ENCODE results near the gene SPRED3.
"Not testable (repeated sequence)": the region's sequence is repeated elsewhere in the genome, so short reads cannot be mapped to it uniquely, and the experiment has no call there.

The SPRED3 gene

GRCh38 chr19:38422438-38422837, 33.9 kb downstream of the SPRED3 start:
- DNase-seq, result no peak

GRCh38 chr19:38424272-38424671, 35.8 kb downstream of the SPRED3 start:
- no peak for DNase-seq

DNA sequence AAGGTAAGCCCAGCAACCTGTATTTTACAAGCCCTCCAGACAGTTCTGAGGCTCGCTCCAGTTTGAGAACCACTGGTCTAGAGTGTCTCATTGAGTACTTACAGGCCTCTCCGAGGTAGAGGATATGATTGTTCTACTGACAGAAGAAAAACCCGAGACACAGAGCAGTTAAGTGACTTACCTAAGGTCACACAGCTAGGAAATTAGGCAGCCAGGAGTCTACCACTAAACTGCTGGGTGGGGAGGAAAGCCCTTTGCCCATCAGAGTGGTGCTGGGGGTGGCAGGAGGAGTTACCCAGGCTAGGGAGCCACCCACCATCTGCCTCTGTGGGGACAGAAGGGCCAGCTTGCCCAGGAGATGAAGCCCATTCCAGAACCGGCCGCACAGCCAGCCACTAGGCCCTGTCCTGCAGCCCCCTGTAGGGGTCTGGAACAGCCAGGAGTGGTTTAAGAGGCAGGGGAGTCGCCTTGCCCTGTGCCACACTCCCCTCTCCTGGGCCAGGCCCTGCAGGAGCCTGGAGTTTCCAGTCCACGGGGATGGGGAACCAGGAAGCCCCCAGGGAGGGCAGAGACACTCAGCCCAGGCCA, 36.8 kb downstream of the SPRED3 start:
- no peak for DNase-seq

DNA sequence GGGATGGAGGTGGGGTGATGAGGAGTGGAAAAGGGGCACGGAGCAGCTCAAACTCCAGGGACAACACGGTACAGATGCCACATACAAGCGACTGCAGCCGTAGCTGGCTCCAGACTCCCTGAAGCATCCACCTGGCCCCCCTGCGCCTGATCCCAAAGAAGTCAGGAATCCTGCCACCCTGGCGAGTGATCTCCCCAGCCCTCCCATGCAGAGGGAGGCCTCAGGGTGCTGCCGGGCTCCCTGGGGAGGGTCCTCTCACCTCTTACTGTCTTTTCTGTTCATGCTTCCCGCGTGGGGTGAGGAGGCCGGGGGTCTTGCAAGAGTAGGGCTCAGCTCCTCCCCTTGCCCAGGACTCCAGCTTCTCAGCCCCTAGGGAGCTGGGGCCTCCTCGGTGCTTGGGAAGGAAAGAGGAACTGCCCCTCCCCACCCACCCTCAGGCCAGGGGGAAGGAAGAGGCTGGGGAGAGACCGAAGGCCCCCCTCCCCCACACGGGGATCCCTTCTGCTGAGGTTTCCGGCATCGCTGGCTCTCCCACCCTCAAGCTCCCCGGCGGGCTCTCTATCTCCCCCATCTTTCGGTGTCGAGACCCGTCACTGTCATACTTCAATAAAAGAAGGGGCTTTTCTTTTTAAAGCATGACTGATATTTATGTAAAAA, 37.4 kb downstream of the SPRED3 start, which contains the start of gene RASGRP4:
Gene RASGRP4 (minus strand): TSS at position 410 of the 657 bp plus-strand sequence. CDS start 128 bp downstream, at position 282.
- no peak for DNase-seq

DNA sequence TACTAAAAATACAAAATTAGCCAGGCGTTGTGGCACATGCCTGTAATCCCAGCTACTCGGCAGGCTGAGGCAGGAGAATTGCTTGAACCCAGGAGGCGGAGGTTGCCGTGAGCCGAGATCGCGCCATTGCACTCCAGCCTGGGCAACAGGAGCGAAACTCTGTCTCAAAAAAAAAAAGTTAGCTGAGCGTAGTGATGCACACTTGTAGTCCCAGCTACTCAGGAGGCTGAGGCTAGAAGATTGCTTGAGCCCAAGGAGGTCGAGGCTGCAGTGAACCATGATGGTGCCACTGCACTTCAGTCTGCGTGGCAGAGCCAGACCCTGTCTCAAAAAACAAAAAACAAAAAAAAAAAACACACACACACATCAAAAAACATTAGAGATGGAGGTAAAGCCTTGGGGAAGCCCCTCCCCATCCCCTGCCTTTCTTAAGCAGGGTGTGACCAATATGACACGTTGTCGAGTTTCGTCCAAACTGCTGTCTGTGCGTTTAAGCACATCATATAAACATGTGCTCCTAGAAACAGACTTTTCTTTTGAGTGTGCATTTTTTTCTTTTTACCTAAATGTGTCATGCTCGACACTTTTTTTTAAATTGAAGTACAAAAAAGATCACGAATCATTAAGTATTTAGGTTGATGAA, 38.7 kb downstream of the SPRED3 start:
- not testable (repeated sequence) for DNase-seq

GRCh38 chr19:38429055-38429810, 40.7 kb downstream of the SPRED3 start:
- no peak for DNase-seq

GRCh38 chr19:38429811-38430156, 41.3 kb downstream of the SPRED3 start:
- no peak for DNase-seq

DNA sequence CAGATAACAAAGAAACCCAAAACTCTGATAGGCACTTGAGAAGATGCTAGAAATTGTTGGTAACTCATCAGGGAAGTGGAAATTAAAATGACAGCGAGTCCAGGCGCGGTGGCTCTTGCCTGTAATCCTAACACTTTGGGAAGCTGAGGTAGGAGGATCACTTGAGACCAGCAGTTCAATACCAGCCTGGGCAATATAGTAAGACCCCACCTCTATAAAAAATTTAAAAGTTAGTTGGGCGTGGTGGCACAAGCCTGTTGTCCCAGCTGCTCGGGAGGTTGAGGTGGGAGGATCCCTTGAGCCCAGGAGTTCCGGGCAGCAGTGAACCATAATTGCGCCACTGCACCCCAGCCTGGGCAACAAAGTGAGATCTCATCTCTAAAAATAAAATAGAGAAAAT, 42.4 kb downstream of the SPRED3 start:
- no peak for DNase-seq

GRCh38 chr19:38433268-38433733, 44.8 kb downstream of the SPRED3 start, which contains the start of gene RYR1:
RYR1 (plus strand) TSS chr19:38433691; CDS start chr19:38433830, 139 bp downstream.
- peak; percentile 56 for DNase-seq

DNA sequence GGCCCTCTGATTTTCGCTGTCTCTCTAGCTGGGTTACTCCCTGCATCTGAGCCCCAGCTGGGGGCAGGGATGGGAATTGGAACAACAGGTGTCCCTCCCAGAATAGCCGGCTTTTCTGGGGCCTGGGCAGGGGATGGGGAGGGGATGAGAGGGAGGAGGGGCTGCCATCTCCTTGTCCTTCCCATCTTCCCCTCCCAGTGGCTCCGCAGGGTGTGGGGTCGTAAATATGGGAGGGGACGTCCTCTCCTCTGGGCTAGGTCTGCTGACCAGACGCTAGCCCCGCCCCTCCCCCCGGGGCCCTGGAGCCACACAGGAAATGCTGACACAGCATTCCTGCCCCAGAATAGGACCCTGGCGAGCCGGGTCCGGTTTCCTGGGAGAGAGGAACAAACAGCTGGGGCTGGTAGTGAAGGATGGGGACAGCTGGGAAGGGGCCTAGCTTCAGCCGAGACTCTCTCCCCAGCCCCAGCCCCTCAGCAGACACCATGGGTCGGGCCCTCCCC, 46.1 kb downstream of the SPRED3 start:
- no peak for DNase-seq

- no peak for DNase-seq
Observed at GRCh38 chr19:38437295-38437694, 48.8 kb downstream of the SPRED3 start.

DNA sequence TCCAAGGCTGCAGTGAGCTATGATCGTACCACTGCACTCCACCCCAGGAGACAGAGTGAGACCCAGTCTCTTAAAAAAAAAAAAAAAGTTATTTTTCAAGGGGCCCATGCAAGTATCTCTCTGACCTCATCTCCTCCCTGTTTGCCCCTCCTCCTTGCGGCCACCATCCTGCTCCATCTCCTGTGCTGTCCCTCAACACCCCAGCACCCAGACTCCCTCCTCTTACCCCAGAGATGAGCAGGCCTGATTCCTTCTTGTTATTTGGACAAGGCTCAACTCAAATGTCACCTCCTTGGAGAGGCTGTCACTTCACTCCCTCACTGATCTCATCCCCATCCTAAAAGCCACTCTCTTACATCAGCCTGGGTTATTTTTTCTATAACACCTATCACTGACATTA, 49.4 kb downstream of the SPRED3 start:
- no peak for DNase-seq

DNA sequence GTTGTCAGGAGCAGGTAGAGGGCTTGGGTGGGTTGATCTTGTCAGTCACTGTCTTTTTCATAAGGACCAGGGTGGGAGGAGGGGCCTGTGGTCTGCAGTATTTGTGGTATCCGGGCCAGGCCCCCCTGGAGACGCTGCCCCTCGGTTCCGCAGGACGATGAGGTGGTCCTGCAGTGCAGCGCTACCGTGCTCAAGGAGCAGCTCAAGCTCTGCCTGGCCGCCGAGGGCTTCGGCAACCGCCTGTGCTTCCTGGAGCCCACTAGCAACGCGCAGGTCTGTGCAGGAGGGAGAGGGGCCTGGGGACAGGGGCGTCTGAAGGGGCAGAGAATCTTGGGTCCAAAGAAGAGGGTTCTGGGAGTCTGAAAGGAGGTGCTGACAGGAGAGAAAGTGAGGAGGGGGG, 52.1 kb downstream of the SPRED3 start:
- DNase-seq, result no peak

DNA sequence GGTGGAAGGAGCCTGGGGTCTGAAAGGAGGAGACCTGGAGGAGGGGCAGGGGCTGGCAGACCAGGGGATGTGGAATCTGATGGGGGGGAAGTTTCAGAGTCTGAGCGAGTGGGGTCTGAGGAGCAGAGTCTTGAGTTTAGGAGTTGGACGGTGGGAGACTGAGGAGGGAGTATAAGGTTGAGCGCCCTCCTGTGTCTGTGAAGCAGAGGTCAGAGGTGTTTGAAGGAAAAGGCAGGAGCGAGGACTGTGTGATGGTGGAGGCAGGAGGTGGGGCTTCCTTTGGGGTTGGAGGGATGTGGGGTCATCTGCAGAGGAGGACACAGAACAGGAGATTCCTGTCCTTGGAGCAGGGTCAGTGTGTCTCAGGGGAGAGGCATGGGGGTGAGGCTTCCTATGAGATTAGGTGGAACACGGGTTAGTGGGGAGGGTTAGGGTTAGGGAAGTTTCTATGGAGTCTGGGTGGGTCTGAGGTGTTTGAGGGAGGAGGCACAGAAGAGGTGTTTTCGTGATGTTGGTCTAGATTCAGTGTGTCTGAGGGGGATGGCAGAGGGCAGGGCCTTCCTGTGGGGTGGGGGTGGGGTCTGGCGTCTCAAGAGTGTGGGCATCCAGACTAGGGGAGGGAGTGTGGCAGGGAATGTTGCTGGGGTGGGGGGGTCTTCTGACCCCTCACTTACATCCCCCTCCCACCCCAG, 53.3 kb downstream of the SPRED3 start:
- no peak for DNase-seq

- DNase-seq, result no peak
Observed at GRCh38 chr19:38442736-38443135, 54.2 kb downstream of the SPRED3 start.

DNA sequence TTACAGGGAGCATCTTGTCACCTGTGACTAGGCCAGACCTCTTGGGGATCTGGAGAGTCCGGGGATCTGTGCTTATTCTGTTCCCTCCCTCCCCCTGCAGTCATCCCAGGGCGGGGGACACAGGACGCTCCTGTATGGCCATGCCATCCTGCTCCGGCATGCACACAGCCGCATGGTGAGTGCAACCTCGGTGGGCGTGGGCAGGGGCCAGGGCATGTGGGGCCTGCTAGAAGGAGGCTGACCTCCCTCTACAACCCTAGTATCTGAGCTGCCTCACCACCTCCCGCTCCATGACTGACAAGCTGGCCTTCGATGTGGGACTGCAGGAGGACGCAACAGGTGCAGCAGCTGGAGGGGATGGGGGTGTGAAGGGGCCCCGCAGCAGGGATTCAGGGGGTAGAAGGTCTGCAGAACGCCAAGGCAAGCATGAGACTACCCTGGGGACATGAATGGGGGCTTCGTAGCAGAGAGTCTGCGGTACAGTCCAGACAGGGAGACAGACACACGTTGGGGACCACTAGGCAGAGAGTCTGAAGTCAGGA, 55.0 kb downstream of the SPRED3 start:
- DNase-seq, result no peak

- no peak for DNase-seq
Observed at GRCh38 chr19:38444026-38444425, 55.5 kb downstream of the SPRED3 start.

GRCh38 chr19:38445362-38445761, 56.9 kb downstream of the SPRED3 start:
- DNase-seq, result no peak

GRCh38 chr19:38448225-38448624, 59.7 kb downstream of the SPRED3 start:
- no peak for DNase-seq

Measured in NCI-H226 (cell line).